ENCODE data around the gene GHRL. TPM values are rescaled to one million over a fixed set of nuclear protein-coding genes. Genes with fewer than 3 reads are reported as not detected.

The GHRL gene
- total RNA-seq, 2 experiments from 2014 or later: 0.22 TPM; not detected in 1

DNA sequence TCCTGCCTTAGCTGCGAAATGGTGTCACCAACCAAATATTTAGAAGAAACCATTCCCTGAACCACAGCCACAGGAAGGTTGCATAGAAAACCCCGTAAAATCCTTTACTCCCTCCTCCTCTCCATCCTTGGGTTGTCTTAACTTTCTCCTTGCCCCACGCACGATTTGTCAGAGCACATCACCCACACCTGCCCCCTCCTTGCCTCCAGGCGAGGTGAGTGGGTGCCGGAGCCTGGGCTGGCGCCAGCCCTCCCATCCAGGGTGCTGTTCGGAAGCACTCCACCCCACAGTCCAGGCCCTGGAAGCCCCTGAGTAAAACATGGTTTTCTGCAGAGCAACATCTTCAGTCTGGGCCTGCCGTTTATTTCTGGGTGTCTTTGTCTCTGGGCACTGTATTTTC, 3.7 kb downstream of the GHRL start:
- H3K4me1 Mint-ChIP-seq (ENCODE audit: low read depth): peaks cover 27% of the 10 kb centered on the region
- H3K27me3 Mint-ChIP-seq: no peaks in the 10 kb centered on the region
- ATAC-seq (no peak), DNase-seq (no peak)
- TF ChIP-seq, protein P1, sequence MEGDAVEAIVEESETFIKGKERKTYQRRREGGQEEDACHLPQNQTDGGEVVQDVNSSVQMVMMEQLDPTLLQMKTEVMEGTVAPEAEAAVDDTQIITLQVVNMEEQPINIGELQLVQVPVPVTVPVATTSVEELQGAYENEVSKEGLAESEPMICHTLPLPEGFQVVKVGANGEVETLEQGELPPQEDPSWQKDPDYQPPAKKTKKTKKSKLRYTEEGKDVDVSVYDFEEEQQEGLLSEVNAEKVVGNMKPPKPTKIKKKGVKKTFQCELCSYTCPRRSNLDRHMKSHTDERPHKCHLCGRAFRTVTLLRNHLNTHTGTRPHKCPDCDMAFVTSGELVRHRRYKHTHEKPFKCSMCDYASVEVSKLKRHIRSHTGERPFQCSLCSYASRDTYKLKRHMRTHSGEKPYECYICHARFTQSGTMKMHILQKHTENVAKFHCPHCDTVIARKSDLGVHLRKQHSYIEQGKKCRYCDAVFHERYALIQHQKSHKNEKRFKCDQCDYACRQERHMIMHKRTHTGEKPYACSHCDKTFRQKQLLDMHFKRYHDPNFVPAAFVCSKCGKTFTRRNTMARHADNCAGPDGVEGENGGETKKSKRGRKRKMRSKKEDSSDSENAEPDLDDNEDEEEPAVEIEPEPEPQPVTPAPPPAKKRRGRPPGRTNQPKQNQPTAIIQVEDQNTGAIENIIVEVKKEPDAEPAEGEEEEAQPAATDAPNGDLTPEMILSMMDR (IDR thresholded peaks at IDR 0.05): no peak
- no peaks in the 10 kb centered on the region for H3K9me3 Mint-ChIP-seq
- intact Hi-C loops (cut with micrococcal nuclease): no loop called here
- no peak overlapping the region for H3K4me3 Mint-ChIP-seq
- ChIA-PET CTCF (no interaction called here), POLR2A (no interaction called here)
- peaks cover 34% of the 10 kb centered on the region for H3K36me3 Mint-ChIP-seq (ENCODE audit: low read depth)
- no peak overlapping the region for H3K27ac Mint-ChIP-seq

DNA sequence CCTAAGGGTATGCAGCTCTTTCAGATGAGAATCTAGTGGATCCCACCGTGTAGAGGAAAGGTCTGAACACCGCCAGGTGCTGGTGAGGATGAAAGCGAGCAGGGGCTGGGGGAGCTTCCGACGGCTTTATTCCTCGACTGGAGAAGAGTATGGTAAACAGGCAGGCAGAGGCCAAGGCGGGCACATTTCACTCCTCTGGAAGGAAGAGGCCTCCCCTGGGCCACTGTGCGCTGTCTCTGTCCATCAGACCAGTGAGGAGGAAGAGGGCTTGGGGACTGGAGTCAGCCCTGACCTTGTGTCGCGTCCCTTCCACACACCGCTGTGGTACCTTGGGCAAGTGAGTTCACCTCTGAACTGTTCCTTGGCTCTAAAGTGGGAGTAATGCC, 4.2 kb downstream of the GHRL start:
- Mint-ChIP-seq H3K4me1 (ENCODE audit: low read depth) (peaks cover 33% of the 10 kb centered on the region), H3K9me3 (no peaks in the 10 kb centered on the region), H3K36me3 (ENCODE audit: low read depth) (peaks cover 35% of the 10 kb centered on the region), H3K27me3 (no peaks in the 10 kb centered on the region), H3K4me3 (no peak overlapping the region), H3K27ac (no peak overlapping the region)
- ATAC-seq: no peak
- intact Hi-C loops (cut with micrococcal nuclease): no loop called here
- ChIA-PET CTCF (interaction anchor here (4.1 kb wide), 1 partner anchor 25 kb away, joined by 17 read pairs; no protein-coding TSS in a partner anchor), POLR2A (interaction anchor here (3.4 kb wide), 1 partner anchor 33 kb away, joined by 11 read pairs; the partner anchor contains the start of gene SEC13)
- no peak for DNase-seq
- TF ChIP-seq, protein P1 (IDR thresholded peaks at IDR 0.05): no peak

DNA sequence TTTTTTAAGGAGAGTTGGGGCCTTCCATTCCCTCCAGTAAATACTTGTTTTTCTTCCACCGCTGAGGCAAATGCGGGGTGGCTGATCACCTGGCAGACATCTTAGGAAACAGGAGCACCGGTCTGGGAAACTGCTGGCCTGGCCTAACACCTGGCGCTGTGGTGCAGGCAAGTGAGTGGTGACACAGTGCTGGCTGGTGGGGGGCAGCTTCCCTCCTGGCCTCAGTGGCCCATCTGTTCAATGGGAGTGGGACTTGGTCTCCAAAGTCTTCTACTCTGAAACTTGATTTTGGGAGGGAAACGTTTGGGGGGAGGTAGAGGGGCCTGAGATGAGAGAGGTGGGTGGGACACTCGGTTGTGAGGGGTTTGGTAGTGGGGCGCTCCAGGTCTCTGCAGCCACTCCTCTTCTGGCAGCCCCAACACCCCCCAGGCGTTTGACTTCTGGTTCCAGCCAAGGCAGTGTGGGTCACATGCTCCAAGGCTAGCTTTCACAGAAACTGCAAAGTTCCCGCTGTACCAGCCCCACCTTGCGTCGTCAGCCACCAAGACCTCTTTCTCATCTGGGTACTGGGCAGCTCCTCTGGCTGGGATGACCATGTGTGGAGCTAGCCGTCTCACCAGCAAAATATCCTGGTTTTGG, 4.7 kb downstream of the GHRL start:
- Mint-ChIP-seq H3K27ac (no peak overlapping the region), H3K4me3 (no peak overlapping the region), H3K9me3 (no peaks in the 10 kb centered on the region), H3K27me3 (no peaks in the 10 kb centered on the region), H3K36me3 (ENCODE audit: low read depth) (peaks cover 36% of the 10 kb centered on the region), H3K4me1 (ENCODE audit: low read depth) (peaks cover 37% of the 10 kb centered on the region)
- ChIA-PET CTCF (interaction anchor here (0.8 to 4.1 kb wide), 5 partner anchors 16 to 355 kb away, joined by 3 to 17 read pairs (median 4); partner anchors contain the start of genes CRELD1 and SEC13), POLR2A (interaction anchor here (0.6 to 3.4 kb wide), 2 partner anchors 8 to 34 kb away, joined by 3 to 11 read pairs; partner anchors contain the start of gene SEC13)
- intact Hi-C loops (cut with micrococcal nuclease): no loop called here
- ATAC-seq (no peak), DNase-seq (no peak)
- TF ChIP-seq, protein P1 (IDR thresholded peaks at IDR 0.05): no peak

DNA sequence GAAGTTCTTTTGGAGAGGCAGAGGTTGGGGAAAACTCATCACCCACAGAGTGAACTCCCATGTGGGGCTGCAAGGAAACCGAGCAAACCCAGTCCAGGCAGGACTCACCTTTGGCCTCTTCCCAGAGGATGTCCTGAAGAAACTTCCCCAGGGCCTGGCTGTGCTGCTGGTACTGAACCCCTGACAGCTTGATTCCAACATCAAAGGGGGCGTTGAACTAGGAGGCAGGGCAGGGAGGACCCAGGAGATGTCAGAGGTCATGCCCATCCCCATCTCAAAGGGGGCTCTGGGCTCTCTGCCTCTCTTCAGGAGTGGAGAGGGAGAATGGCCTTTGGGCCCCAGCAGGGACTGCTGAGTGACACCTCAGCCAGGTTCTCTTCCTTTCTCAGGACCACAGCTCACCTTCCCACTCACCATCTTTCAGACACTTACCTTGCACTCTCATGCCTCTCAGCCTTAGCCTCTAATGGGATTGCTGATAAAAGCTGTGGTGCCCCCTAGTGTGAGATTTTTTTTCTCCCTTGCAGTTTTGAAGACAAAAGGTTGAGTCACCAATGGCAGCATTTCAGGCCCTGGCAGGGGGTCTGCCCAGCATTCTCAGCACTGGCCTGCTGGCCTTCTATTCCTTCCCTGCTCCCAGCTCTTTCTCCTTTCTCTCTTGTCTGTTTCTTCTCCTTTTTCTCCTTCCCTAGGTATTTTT, 6.0 kb downstream of the GHRL start:
- Mint-ChIP-seq H3K4me1 (ENCODE audit: low read depth) (peaks cover 35% of the 10 kb centered on the region), H3K27me3 (no peaks in the 10 kb centered on the region), H3K36me3 (ENCODE audit: low read depth) (peaks cover 34% of the 10 kb centered on the region), H3K27ac (no peak overlapping the region), H3K9me3 (no peaks in the 10 kb centered on the region), H3K4me3 (no peak overlapping the region)
- TF ChIP-seq, protein P1 (IDR thresholded peaks at IDR 0.05): peak; percentile 37
- intact Hi-C loops (cut with micrococcal nuclease): no loop called here
- CTCF ChIA-PET: interaction anchor here (0.8 to 4.1 kb wide), 10 partner anchors 10 to 785 kb away, joined by 3 to 17 read pairs (median 4); partner anchors contain the start of genes CRELD1 and SEC13
- ATAC-seq: peak; percentile 49
- peak; percentile 60 for DNase-seq
- POLR2A ChIA-PET: interaction anchor here (0.6 to 3.4 kb wide), 2 partner anchors 35 to 387 kb away, joined by 3 to 11 read pairs; partner anchors contain the start of gene SEC13
